SK-N-SH (cell line): ENCODE results near the gene HDAC4. TPM values are rescaled to one million over a fixed set of nuclear protein-coding genes. Genes with fewer than 3 reads are reported as not detected.
"Not testable (repeated sequence)": the region's sequence is repeated elsewhere in the genome, so short reads cannot be mapped to it uniquely, and the experiment has no call there.

Experiments
- CTCF ChIA-PET: fragments of 300-600, 350-600 bp; formaldehyde crosslinking; extraction: SDS; loops from one replicate; lab custom pipeline; 2021; lab: Yijun Ruan, JAX
- POLR2A ChIA-PET: fragments of 350-600 bp; sonication (Branson Sonifier 250); formaldehyde crosslinking; extraction: SDS; loops from one replicate; lab custom pipeline; 2020; ENCODE audit warnings: antibody characterized with exemption, inconsistent platforms; lab: Yijun Ruan, JAX
- DNase-seq: peaks from one replicate; pipeline ENCODE4 v3.0.0; 2012
- H2AFZ ChIP-seq: fragments of 200-600 bp; sonication (generic); 2 replicates; pipeline ENCODE4 v1.8.1; 2016; ENCODE audit warnings: antibody characterized with exemption, mild to moderate bottlenecking, low read depth
- H3F3A ChIP-seq: fragments of 200-600 bp; sonication (generic); replicated peaks from 2 replicates; pipeline ENCODE3; 2016; ENCODE audit warnings: antibody characterized with exemption, mild to moderate bottlenecking; ENCODE audit not compliant: insufficient read depth
- H3K27ac ChIP-seq, 2 experiments: fragments of 200-500 bp in 1 of 2; fragments of 200-600 bp in 1 of 2; sonication (Bioruptor generic) in 1 of 2; sonication (generic), shearing (Covaris generic) in 1 of 2; 2 replicates each; pipeline versions ENCODE4 v1.5.1 to v1.6.1; 2014 to 2016; ENCODE audit warnings: low read depth in 2 of 2, inconsistent platforms in 1 of 2, low read length in 1 of 2, mild to moderate bottlenecking in 1 of 2, mixed read lengths in 1 of 2
- H3K27me3 ChIP-seq: fragments of 200-600 bp; sonication (generic), shearing (Covaris generic); 2 replicates; pipeline ENCODE4 v1.6.1; 2016; ENCODE audit warnings: mixed run types; ENCODE audit not compliant: insufficient read depth
- H3K36me3 ChIP-seq, 2 experiments: fragments of 200-500 bp in 1 of 2; fragments of 200-600 bp in 1 of 2; sonication (Bioruptor generic) in 1 of 2; sonication (generic) in 1 of 2; replicated peaks in 1 of 2; 2 replicates each; pipeline versions ENCODE3 to v1.5.1; 2014 to 2016; ENCODE audit warnings: low read length in 1 of 2, mild to moderate bottlenecking in 1 of 2; ENCODE audit not compliant: insufficient read depth in 2 of 2, control insufficient read depth in 1 of 2
- H3K4me1 ChIP-seq, 2 experiments: fragments of 200-500 bp in 1 of 2; fragments of 200-600 bp in 1 of 2; sonication (Bioruptor generic) in 1 of 2; sonication (generic), shearing (Covaris generic) in 1 of 2; 2 replicates each; pipeline versions ENCODE4 v1.5.1 to v1.6.1; 2014 to 2016; ENCODE audit warnings: low read depth in 1 of 2, low read length in 1 of 2, mixed run types in 1 of 2; ENCODE audit not compliant: insufficient read depth in 2 of 2, control insufficient read depth in 1 of 2
- H3K4me2 ChIP-seq: fragments of 200-600 bp; sonication (generic), shearing (Covaris generic); 2 replicates; pipeline ENCODE4 v1.6.1; 2017; ENCODE audit warnings: mixed run types
- H3K4me3 ChIP-seq, 2 experiments: fragments of 200-500 bp in 1 of 2; fragments of 200-600 bp in 1 of 2; sonication (Bioruptor generic) in 1 of 2; sonication (generic), shearing (Covaris generic) in 1 of 2; 2 replicates each; pipeline versions ENCODE4 v1.5.1 to v1.8.1; 2014 to 2016; ENCODE audit warnings: low read depth in 2 of 2, inconsistent platforms in 1 of 2, low read length in 1 of 2, mild to moderate bottlenecking in 1 of 2, mixed read lengths in 1 of 2, moderate library complexity in 1 of 2
- H3K79me2 ChIP-seq: fragments of 200-600 bp; sonication (generic); 2 replicates; pipeline ENCODE4 v1.8.1; 2017; ENCODE audit warnings: mild to moderate bottlenecking; ENCODE audit not compliant: insufficient read depth
- H3K9ac ChIP-seq: fragments of 200-600 bp; sonication (generic); 2 replicates; pipeline ENCODE4 v1.6.1; 2017; ENCODE audit warnings: mixed run types
- H3K9me2 ChIP-seq: fragments of 200-600 bp; sonication (generic); 2 replicates; pipeline ENCODE4 v1.6.1; 2017; ENCODE audit warnings: mixed run types
- H3K9me3 ChIP-seq: fragments of 200-600 bp; sonication (generic); 2 replicates; pipeline ENCODE4 v1.6.1; 2017; ENCODE audit warnings: mixed run types, mild to moderate bottlenecking, moderate library complexity
- H4K20me1 ChIP-seq: fragments of 200-600 bp; sonication (generic); 2 replicates; pipeline ENCODE4 v1.6.1; 2017; ENCODE audit warnings: mild to moderate bottlenecking, mixed run types; ENCODE audit not compliant: insufficient read depth
- CHD2 ChIP-seq: fragments of 150-350 bp; IDR thresholded peaks from 2 replicates; pipeline ENCODE4 v1.6.1; 2018; ENCODE audit warnings: low read length; ENCODE audit not compliant: partially characterized antibody
- CTCF ChIP-seq: fragments of 200-600 bp; sonication (generic); IDR thresholded peaks from 2 replicates; pipeline ENCODE4 v1.6.1; 2017; ENCODE audit warnings: antibody characterized with exemption, mild to moderate bottlenecking, moderate library complexity
- EP300 ChIP-seq, 2 experiments: IDR thresholded peaks; 2 replicates each; pipeline versions ENCODE4 v1.4.0 to v1.6.1; 2012; ENCODE audit warnings: borderline replicate concordance in 1 of 2, low read depth in 1 of 2, low read length in 1 of 2
- EZH2phosphoT487 ChIP-seq: fragments of 200-600 bp; sonication (generic); IDR thresholded peaks from 2 replicates; pipeline ENCODE4 v1.6.1; 2017; ENCODE audit warnings: low read depth, mixed run types, mild to moderate bottlenecking, antibody characterized with exemption, moderate library complexity, borderline replicate concordance
- FOSL2 ChIP-seq: IDR thresholded peaks from 2 replicates; pipeline ENCODE4 v1.4.0; 2012; ENCODE audit warnings: low read depth, mild to moderate bottlenecking, moderate library complexity, borderline replicate concordance
- FOXJ3 ChIP-seq: sonication (generic); formaldehyde crosslinking; IDR thresholded peaks from 2 replicates; pipeline ENCODE4 v1.5.1; 2020; ENCODE audit warnings: mild to moderate bottlenecking, missing genetic modification reagents
- FOXM1 ChIP-seq: IDR thresholded peaks from 2 replicates; pipeline ENCODE4 v1.4.0; 2012; ENCODE audit warnings: low read depth, mild to moderate bottlenecking
- GATA2 ChIP-seq: sonication (generic); formaldehyde crosslinking; IDR thresholded peaks from 2 replicates; pipeline ENCODE4 v1.5.0; 2020; ENCODE audit warnings: mild to moderate bottlenecking, missing genetic modification reagents
- MAX ChIP-seq: IDR thresholded peaks from 2 replicates; pipeline ENCODE4 v1.4.0; 2012; ENCODE audit warnings: low read depth
- MEF2A ChIP-seq: IDR thresholded peaks from 2 replicates; pipeline ENCODE4 v1.4.0; 2012; ENCODE audit warnings: low read depth, borderline replicate concordance
- MXI1 ChIP-seq: IDR thresholded peaks from 2 replicates; pipeline ENCODE4 v1.6.1; 2012; ENCODE audit warnings: mild to moderate bottlenecking, low read depth, low read length, improper control_type of control experiment
- NFIC ChIP-seq: IDR thresholded peaks from 2 replicates; pipeline ENCODE4 v1.4.0; 2012; ENCODE audit warnings: borderline replicate concordance
- NRF1 ChIP-seq: IDR thresholded peaks from 2 replicates; pipeline ENCODE4 v1.6.1; 2012; ENCODE audit warnings: low read depth, mild to moderate bottlenecking, low read length
- PBX3 ChIP-seq: IDR thresholded peaks from 2 replicates; pipeline ENCODE4; 2012
- RAD21 ChIP-seq: IDR thresholded peaks from 2 replicates; pipeline ENCODE4 v1.6.1; 2012; ENCODE audit warnings: mild to moderate bottlenecking, low read length
- RFX5 ChIP-seq: IDR thresholded peaks from 2 replicates; pipeline ENCODE4 v1.6.1; 2012; ENCODE audit warnings: mild to moderate bottlenecking, improper control_type of control experiment, low read length
- SMC3 ChIP-seq: IDR thresholded peaks from 2 replicates; pipeline ENCODE4 v1.6.1; 2012; ENCODE audit warnings: low read depth, low read length, improper control_type of control experiment
- WGBS: methylation state at CpG from one replicate; pipeline ENCODE4 v1.1.6; 2017; ENCODE audit warnings: low lambda C conversion rate; 5-methylcytosine and 5-hydroxymethylcytosine counted together
- polyA plus RNA-seq, 3 experiments: library from polyadenylated mRNA; depleted of rRNA; stranded (reverse); fragments of >200 nt; gene quantifications; 2 replicates each; pipeline ENCODE4 v1.2.3, GENCODE V29; 2012

HDAC4 gene
- polyA plus RNA-seq, 1 of the 3 experiments (the other 2 are of a cell fraction): 5.5 TPM

GRCh38 chr2:239177325-239177724 lies 223.5 kb downstream of the HDAC4 start:
- Histone ChIP-seq H3K27me3 (no peaks in the 10 kb centered on the region), H3K9me2 (no peaks in the 10 kb centered on the region), H3K36me3 (peaks cover 2 to 10% of the 10 kb centered on the region in 2 experiments), H3K9me3 (peaks cover 7% of the 10 kb centered on the region; the same call in 1 of the 2 replicates), H3K9ac (no peak overlapping the region)
- 97% methylated on average over 11 of the region's 11 CpGs for WGBS
- TF ChIP-seq NRF1 (no peak), EZH2phosphoT487 (no peak), MAX (no peak), RAD21 (no peak), CHD2 (no peak), FOXJ3 (CRISPR knock-in tag) (no peak), SMC3 (no peak), EP300 (IDR thresholded peaks at IDR 0.05; ENCODE audit: borderline replicate concordance in 1 of 2, low read depth in 1 of 2, low read length in 1 of 2) (no peak), MEF2A (no peak)
- TF ChIP-seq, all 33 proteins: peak for 0
- Histone ChIP-seq H4K20me1 (no peaks in the 10 kb centered on the region), H3K4me2 (no peak overlapping the region), H3K79me2 (no peaks in the 10 kb centered on the region), H2AFZ (no peak overlapping the region), H3K4me3 (no peak overlapping the region), H3K4me1 (peaks cover 0 to 7% of the 10 kb centered on the region in 2 experiments; a peak in 1 of 4 replicates), H3K27ac (no peak overlapping the region), H3F3A (no peaks in the 10 kb centered on the region)
- DNase-seq: no peak
- ChIA-PET CTCF (interaction anchor here (1.2 kb wide), 1 partner anchor 33 kb away, joined by 3 read pairs; no protein-coding TSS in a partner anchor), POLR2A (no interaction called here)

- DNase-seq, H3K27ac ChIP-seq, H3K4me1 ChIP-seq, H3K4me2 ChIP-seq, H2AFZ ChIP-seq, H3K9me2 ChIP-seq, H3F3A ChIP-seq, POLR2A ChIA-PET, H3K79me2 ChIP-seq, H3K9ac ChIP-seq, H3K4me3 ChIP-seq, H3K27me3 ChIP-seq, H4K20me1 ChIP-seq, H3K36me3 ChIP-seq: not testable (repeated sequence)
- WGBS: 84% methylated on average over 21 of the region's 23 CpGs
- H3K9me3 ChIP-seq: peaks cover 13% of the 10 kb centered on the region; the same call in 1 of the 2 replicates
- CTCF ChIA-PET: interaction anchor here (1.2 kb wide), 1 partner anchor 32 kb away, joined by 3 read pairs; no protein-coding TSS in a partner anchor
These were observed 224.5 kb downstream of the HDAC4 start for GRCh38 chr2:239176138-239176803.

- Histone ChIP-seq H3K27me3 (no peaks in the 10 kb centered on the region), H3K9me3 (peaks cover 18% of the 10 kb centered on the region; the same call in 1 of the 2 replicates), H3K27ac (no peak overlapping the region), H3K4me1 (peaks cover 0 to 7% of the 10 kb centered on the region in 2 experiments; a peak in 1 of 4 replicates), H3K9me2 (no peaks in the 10 kb centered on the region), H3K4me3 (no peak overlapping the region), H3K36me3 (peaks cover 7 to 10% of the 10 kb centered on the region in 2 experiments), H3F3A (peaks cover 6% of the 10 kb centered on the region), H3K4me2 (no peak overlapping the region), H2AFZ (no peak overlapping the region), H3K79me2 (no peaks in the 10 kb centered on the region), H4K20me1 (no peaks in the 10 kb centered on the region), H3K9ac (no peak overlapping the region)
- CTCF ChIA-PET: interaction anchor here (0.5 kb wide), 1 partner anchor 1168 kb away, joined by 3 read pairs; no protein-coding TSS in a partner anchor
- POLR2A ChIA-PET: no interaction called here
- no peak for DNase-seq
- 84% methylated on average over 10 of the region's 11 CpGs for WGBS
- TF ChIP-seq FOXM1 (no peak), EP300 (IDR thresholded peaks at IDR 0.05; ENCODE audit: borderline replicate concordance in 1 of 2, low read depth in 1 of 2, low read length in 1 of 2) (no peak), RFX5 (no peak), MXI1 (no peak), NFIC (no peak), PBX3 (no peak), FOXJ3 (CRISPR knock-in tag) (no peak), MEF2A (no peak), GATA2 (CRISPR knock-in tag) (no peak), FOSL2 (no peak), CTCF (no peak), RAD21 (no peak), CHD2 (no peak)
These were observed 225.6 kb downstream of the HDAC4 start for GRCh38 chr2:239175181-239175580.
